ENCODE data around the gene NFKBIB. TPM values are rescaled to one million over a fixed set of nuclear protein-coding genes. Genes with fewer than 3 reads are reported as not detected.

The NFKBIB gene
- total RNA-seq, 2 experiments from 2014 or later = 56.5 to 57.9 TPM

GRCh38 chr19:38952395-38953165, 52.8 kb downstream of the NFKBIB start:
- peaks cover 11% of the 10 kb centered on the region for H3K4me1 Mint-ChIP-seq (ENCODE audit: low read depth)
- peak; percentile 57 for TF ChIP-seq CTCF (IDR thresholded peaks at IDR 0.05)
- CTCF ChIA-PET = interaction anchor here (0.9 to 1.7 kb wide), 9 partner anchors 8 to 183 kb away, joined by 3 to 5 read pairs (median 4); partner anchors contain the start of genes MRPS12 and SARS2
- no peak overlapping the region for H3K27ac Mint-ChIP-seq
- intact Hi-C loops (cut with micrococcal nuclease) = no loop called here
- POLR2A ChIA-PET = no interaction called here
- DNase-seq (peak; percentile 56), ATAC-seq (no peak)
- H3K4me3 Mint-ChIP-seq = no peak overlapping the region
- H3K27me3 Mint-ChIP-seq = peaks cover 25% of the 10 kb centered on the region
- H3K36me3 Mint-ChIP-seq (ENCODE audit: low read depth) = no peaks in the 10 kb centered on the region
- no peaks in the 10 kb centered on the region for H3K9me3 Mint-ChIP-seq

GRCh38 chr19:38953677-38954076, 53.9 kb downstream of the NFKBIB start:
- no peak for ATAC-seq
- Mint-ChIP-seq H3K9me3 (no peaks in the 10 kb centered on the region), H3K27me3 (peaks cover 25% of the 10 kb centered on the region), H3K27ac (no peak overlapping the region), H3K4me1 (ENCODE audit: low read depth) (peaks cover 11% of the 10 kb centered on the region), H3K36me3 (ENCODE audit: low read depth) (no peaks in the 10 kb centered on the region), H3K4me3 (no peak overlapping the region)
- ChIA-PET CTCF (interaction anchor here (1.1 to 1.7 kb wide), 3 partner anchors 24 to 120 kb away, joined by 3 to 5 read pairs (median 4); no protein-coding TSS in a partner anchor), POLR2A (no interaction called here)
- TF ChIP-seq CTCF (IDR thresholded peaks at IDR 0.05) = no peak
- intact Hi-C loops (cut with micrococcal nuclease) = no loop called here
- DNase-seq = no peak

- no peaks in the 10 kb centered on the region for H3K36me3 Mint-ChIP-seq (ENCODE audit: low read depth)
- peaks cover 17% of the 10 kb centered on the region for H3K27me3 Mint-ChIP-seq
- POLR2A ChIA-PET = no interaction called here
- DNase-seq = no peak
- H3K4me1 Mint-ChIP-seq (ENCODE audit: low read depth) = peaks cover 2% of the 10 kb centered on the region
- H3K27ac Mint-ChIP-seq = no peak overlapping the region
- intact Hi-C loops (cut with micrococcal nuclease) = no loop called here
- CTCF ChIA-PET = interaction anchor here (1.1 kb wide), 1 partner anchor 96 kb away, joined by 3 read pairs; no protein-coding TSS in a partner anchor
- no peak for ATAC-seq
- no peak overlapping the region for H3K4me3 Mint-ChIP-seq
- no peak for TF ChIP-seq CTCF (IDR thresholded peaks at IDR 0.05)
- no peaks in the 10 kb centered on the region for H3K9me3 Mint-ChIP-seq
These were observed 56.5 kb downstream of the NFKBIB start for GRCh38 chr19:38956264-38956663.

GRCh38 chr19:38958301-38958700, 58.5 kb downstream of the NFKBIB start:
- TF ChIP-seq CTCF (IDR thresholded peaks at IDR 0.05) = no peak
- Mint-ChIP-seq H3K36me3 (ENCODE audit: low read depth) (no peaks in the 10 kb centered on the region), H3K27ac (no peak overlapping the region), H3K9me3 (no peaks in the 10 kb centered on the region), H3K4me1 (ENCODE audit: low read depth) (no peaks in the 10 kb centered on the region), H3K4me3 (no peak overlapping the region), H3K27me3 (peaks cover 7% of the 10 kb centered on the region)
- DNase-seq (no peak), ATAC-seq (no peak)
- intact Hi-C loops (cut with micrococcal nuclease) = no loop called here
- ChIA-PET CTCF (no interaction called here), POLR2A (interaction anchor here (0.7 kb wide), 1 partner anchor 13 kb away, joined by 3 read pairs; no protein-coding TSS in a partner anchor)

Other genes with a start within 250 kb of the NFKBIB start
- gene CAPN12, start 155.5 kb upstream of the NFKBIB start, total RNA-seq = 10 to 100 TPM; 19.6 to 22.7 TPM
- not detected for gene LGALS7, start 126.5 kb upstream of the NFKBIB start, total RNA-seq
- not detected for gene LGALS7B, start 110.8 kb upstream of the NFKBIB start, total RNA-seq
- under 1 TPM; 0.29 to 0.72 TPM for gene LGALS4, start 87.0 kb upstream of the NFKBIB start, total RNA-seq
- gene ECH1, start 68.2 kb upstream of the NFKBIB start, total RNA-seq = 100 to 1,000 TPM; 125 to 128 TPM
- gene HNRNPL, start 50.0 kb upstream of the NFKBIB start, total RNA-seq = 100 to 1,000 TPM; 747 to 761 TPM
- gene RINL, start 21.7 kb upstream of the NFKBIB start, total RNA-seq = 10 to 100 TPM; 85.5 to 87.7 TPM
- 10 to 100 TPM; 20.0 to 21.5 TPM for gene SIRT2, start 351 bp upstream of the NFKBIB start, total RNA-seq
- under 1 TPM; 0.56 to 0.69 TPM for gene CCER2, start 12.2 kb downstream of the NFKBIB start, total RNA-seq
- 10 to 100 TPM; 43.4 to 48.6 TPM for gene SARS2, start 30.8 kb downstream of the NFKBIB start, total RNA-seq
- 10 to 100 TPM; 80.1 to 81.2 TPM for gene MRPS12, start 31.0 kb downstream of the NFKBIB start, total RNA-seq
- gene FBXO17, start 75.8 kb downstream of the NFKBIB start, total RNA-seq = not detected
- gene FBXO27, start 132.6 kb downstream of the NFKBIB start, total RNA-seq = 1 to 10 TPM; 1.9 to 2.3 TPM
- not detected for gene ACP7, start 184.4 kb downstream of the NFKBIB start, total RNA-seq
- 10 to 100 TPM in 1 of 2 experiments, 1 to 10 TPM in 1; 9.8 to 11.5 TPM for gene PAK4, start 225.8 kb downstream of the NFKBIB start, total RNA-seq